HG03457 (cell line): ENCODE results near the gene BSG.
"Not testable (repeated sequence)": the region's sequence is repeated elsewhere in the genome, so short reads cannot be mapped to it uniquely, and the experiment has no call there.

Source experiments
- ATAC-seq: cut with Tn5 transposase; IDR thresholded peaks from one replicate; pipeline ENCODE4 v1.9.1; 2021; ENCODE audit warnings: moderate number of reproducible peaks; ENCODE audit not compliant: unreplicated experiment

The BSG gene

GRCh38 chr19:617551-618246, 45.3 kb downstream of the BSG start:
- no peak for ATAC-seq

- no peak for ATAC-seq
Observed at GRCh38 chr19:618247-618619, 45.8 kb downstream of the BSG start.

- ATAC-seq = no peak
Observed at GRCh38 chr19:618674-619285, 46.4 kb downstream of the BSG start.

- ATAC-seq = no peak
Observed at GRCh38 chr19:619286-620002, 47.0 kb downstream of the BSG start.

- no peak for ATAC-seq
Observed at GRCh38 chr19:620166-620862, 47.9 kb downstream of the BSG start.

- ATAC-seq = not testable (repeated sequence)
Observed at GRCh38 chr19:621191-621590, 48.8 kb downstream of the BSG start.

- ATAC-seq = no peak
Observed at GRCh38 chr19:621819-622218, 49.4 kb downstream of the BSG start.

GRCh38 chr19:622666-623065, 50.3 kb downstream of the BSG start:
- ATAC-seq = no peak

- no peak for ATAC-seq
Observed at GRCh38 chr19:623175-623916, 51.0 kb downstream of the BSG start.

- ATAC-seq = no peak
Observed at GRCh38 chr19:623974-624373, 51.6 kb downstream of the BSG start.

GRCh38 chr19:624433-625109, 52.2 kb downstream of the BSG start:
- no peak for ATAC-seq

GRCh38 chr19:625257-625656, 52.9 kb downstream of the BSG start:
- no peak for ATAC-seq

GRCh38 chr19:626566-626965, 54.2 kb downstream of the BSG start:
- not testable (repeated sequence) for ATAC-seq

GRCh38 chr19:628168-628567, 55.8 kb downstream of the BSG start:
- no peak for ATAC-seq

GRCh38 chr19:629515-629914, 57.1 kb downstream of the BSG start:
- ATAC-seq = not testable (repeated sequence)

GRCh38 chr19:629961-630714, 57.7 kb downstream of the BSG start:
- no peak for ATAC-seq

GRCh38 chr19:632579-633067, 60.2 kb downstream of the BSG start:
- ATAC-seq = no peak
